AG09319 (cell line): ENCODE measurements around the gene DMAC2L.
A peak's percentile ranks its signal among the peaks of the same experiment; 100 is the strongest.

ENCODE experiments used
- DNase-seq: peaks from one replicate; pipeline ENCODE4 v3.0.0-alpha.2; 2010; ENCODE audit warnings: low read depth; ENCODE audit errors: extremely low read depth
- TF ChIP-seq, protein P1 (sequence below): IDR thresholded peaks from 2 replicates; pipeline ENCODE4 v1.5.1; 2011; ENCODE audit warnings: low read depth, mild to moderate bottlenecking, inconsistent platforms, low read length, moderate library complexity

Gene DMAC2L

GRCh38 chr14:50321009-50321660 is 9.0 kb downstream of the DMAC2L start:
- TF ChIP-seq, protein P1, sequence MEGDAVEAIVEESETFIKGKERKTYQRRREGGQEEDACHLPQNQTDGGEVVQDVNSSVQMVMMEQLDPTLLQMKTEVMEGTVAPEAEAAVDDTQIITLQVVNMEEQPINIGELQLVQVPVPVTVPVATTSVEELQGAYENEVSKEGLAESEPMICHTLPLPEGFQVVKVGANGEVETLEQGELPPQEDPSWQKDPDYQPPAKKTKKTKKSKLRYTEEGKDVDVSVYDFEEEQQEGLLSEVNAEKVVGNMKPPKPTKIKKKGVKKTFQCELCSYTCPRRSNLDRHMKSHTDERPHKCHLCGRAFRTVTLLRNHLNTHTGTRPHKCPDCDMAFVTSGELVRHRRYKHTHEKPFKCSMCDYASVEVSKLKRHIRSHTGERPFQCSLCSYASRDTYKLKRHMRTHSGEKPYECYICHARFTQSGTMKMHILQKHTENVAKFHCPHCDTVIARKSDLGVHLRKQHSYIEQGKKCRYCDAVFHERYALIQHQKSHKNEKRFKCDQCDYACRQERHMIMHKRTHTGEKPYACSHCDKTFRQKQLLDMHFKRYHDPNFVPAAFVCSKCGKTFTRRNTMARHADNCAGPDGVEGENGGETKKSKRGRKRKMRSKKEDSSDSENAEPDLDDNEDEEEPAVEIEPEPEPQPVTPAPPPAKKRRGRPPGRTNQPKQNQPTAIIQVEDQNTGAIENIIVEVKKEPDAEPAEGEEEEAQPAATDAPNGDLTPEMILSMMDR: peak; percentile 96
- peak; percentile 79 for DNase-seq

DNA sequence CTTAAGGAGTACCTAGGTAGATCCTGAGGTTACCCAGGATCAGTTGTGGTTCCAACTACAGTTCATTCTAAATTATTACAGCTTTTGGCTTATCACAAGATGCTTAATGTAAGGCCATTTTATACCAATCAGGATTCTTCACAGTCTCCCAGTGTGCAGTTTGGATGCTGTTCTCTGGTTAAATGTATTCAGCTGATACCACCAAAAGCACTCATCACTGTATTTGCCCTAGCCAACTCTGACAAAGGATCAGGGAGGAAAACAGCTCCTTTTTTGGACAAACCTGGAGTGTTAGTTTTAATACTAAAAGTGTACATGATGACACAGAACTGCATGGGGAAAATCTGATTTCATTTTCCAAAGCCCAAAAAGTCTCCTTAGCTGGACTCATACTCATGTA is 19.5 kb downstream of the DMAC2L start:
- no peak for DNase-seq
- TF ChIP-seq, protein P1: no peak

- TF ChIP-seq, protein P1: no peak
- no peak for DNase-seq
Measured at GRCh38 chr14:50333014-50333509, 20.9 kb downstream of the DMAC2L start.

GRCh38 chr14:50334211-50334610 is 22.1 kb downstream of the DMAC2L start:
- TF ChIP-seq, protein P1: no peak
- DNase-seq: no peak

DNA sequence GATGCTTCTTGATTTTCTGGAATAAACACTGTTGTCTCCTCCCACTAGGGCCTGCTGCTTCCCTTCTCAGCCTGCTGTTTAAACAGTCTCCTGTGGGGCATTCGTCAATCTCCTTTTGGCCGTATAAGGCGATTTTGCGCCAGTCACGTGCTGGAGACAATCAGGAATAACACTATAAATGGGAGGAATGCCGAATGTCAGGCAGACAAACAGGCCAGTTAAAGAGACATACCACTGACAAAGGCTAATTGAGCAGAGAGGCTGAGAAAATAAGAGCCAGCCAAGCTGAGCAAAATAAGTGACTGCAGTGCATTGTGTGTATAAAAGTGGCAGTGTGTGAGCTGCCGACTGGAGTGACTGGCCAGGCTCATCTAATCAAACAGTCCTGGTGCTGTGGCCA is 23.3 kb downstream of the DMAC2L start:
- no peak for DNase-seq
- TF ChIP-seq, protein P1: no peak; the same call in 1 of the 2 replicates

DNA sequence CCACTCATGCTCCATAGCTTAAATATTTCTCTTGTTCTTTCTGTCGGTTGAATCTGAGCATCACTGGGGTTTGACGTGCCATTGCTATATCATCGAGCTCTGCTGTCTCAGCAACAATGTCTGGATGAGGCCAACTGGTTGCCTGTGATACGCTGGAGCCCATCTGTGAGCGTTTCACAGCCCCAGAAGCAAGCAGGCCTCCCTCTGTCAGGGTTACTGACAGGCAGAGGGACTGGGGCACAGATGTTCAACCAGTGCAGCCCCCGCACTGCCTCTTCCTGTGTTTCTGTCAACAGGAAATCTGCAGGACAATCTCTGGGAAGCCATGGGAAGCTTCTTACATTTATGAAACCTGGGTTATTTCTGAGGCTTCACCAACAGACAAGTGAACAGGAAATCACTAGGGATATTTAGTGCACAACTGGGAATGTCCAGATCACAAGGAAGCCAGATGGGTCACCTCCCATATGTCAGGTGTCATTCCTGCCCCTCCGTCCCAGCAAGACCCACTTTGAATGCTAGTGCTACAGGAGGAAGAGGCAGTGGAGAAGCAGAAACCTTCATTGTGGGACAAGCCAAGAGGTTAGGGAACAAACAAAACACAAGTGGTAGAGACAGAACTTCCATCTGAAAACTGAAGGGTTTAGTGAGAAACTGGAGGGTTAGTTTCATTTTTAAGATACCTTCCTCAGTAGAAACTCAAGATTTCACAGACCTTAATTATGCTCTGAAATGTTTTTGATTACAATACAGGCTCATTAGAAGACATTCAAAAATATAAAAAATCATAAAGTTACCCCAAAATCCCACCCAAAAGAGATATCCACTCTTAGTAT is 24.1 kb downstream of the DMAC2L start:
- DNase-seq: no peak
- TF ChIP-seq, protein P1: no peak

GRCh38 chr14:50338587-50338986 is 26.5 kb downstream of the DMAC2L start:
- DNase-seq: no peak
- TF ChIP-seq, protein P1: no peak
